Peyer's patch (tissue), 4 donors: ENCODE results near the gene SMARCD3.

Source experiments
- POLR2A ChIP-seq, 2 donors: fragments of 450-650 bp; IDR thresholded peaks; one replicate each; pipeline ENCODE4 v1.5.1; 2017; ENCODE audit warnings: antibody characterized with exemption in 2 of 2, mild to moderate bottlenecking in 2 of 2, moderate library complexity in 2 of 2
- TF ChIP-seq, protein P1 (sequence below), 6 experiments: fragments of 450-650 bp in 4 of 6; fragments of 200-600 bp in 2 of 6; sonication (generic) in 1 of 6; IDR thresholded peaks; one replicate each; pipeline ENCODE4 v1.5.1; 2017 to 2019; ENCODE audit warnings: antibody characterized with exemption in 6 of 6, mild to moderate bottlenecking in 3 of 6, moderate library complexity in 1 of 6

DNA sequence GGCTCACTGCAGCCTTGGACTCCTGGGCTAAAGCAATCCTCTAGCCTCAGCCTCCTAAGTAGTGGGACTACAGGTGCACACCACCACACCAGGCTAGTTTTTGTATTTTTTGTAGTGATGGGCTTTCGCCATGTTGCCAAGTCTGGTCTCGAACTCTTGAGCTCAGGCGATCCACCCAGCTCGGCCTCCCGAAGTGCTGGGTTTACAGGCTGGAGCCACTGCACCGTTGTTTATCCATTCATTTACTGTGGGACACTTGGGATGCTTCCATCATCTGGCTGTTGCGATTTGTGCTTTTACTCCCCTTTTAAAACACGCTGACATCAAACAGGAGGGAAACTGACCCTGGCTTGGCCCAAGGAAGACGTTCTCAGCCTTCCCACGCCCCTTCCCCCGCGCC, 30.5 kb upstream of the SMARCD3 start:
- TF ChIP-seq, protein P1, sequence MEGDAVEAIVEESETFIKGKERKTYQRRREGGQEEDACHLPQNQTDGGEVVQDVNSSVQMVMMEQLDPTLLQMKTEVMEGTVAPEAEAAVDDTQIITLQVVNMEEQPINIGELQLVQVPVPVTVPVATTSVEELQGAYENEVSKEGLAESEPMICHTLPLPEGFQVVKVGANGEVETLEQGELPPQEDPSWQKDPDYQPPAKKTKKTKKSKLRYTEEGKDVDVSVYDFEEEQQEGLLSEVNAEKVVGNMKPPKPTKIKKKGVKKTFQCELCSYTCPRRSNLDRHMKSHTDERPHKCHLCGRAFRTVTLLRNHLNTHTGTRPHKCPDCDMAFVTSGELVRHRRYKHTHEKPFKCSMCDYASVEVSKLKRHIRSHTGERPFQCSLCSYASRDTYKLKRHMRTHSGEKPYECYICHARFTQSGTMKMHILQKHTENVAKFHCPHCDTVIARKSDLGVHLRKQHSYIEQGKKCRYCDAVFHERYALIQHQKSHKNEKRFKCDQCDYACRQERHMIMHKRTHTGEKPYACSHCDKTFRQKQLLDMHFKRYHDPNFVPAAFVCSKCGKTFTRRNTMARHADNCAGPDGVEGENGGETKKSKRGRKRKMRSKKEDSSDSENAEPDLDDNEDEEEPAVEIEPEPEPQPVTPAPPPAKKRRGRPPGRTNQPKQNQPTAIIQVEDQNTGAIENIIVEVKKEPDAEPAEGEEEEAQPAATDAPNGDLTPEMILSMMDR (IDR thresholded peaks at IDR 0.05), result no peak
- no peak for TF ChIP-seq POLR2A (IDR thresholded peaks at IDR 0.05)
